GM23338 (cell line): Measurements from ENCODE around the gene TBCEL. TPM values are rescaled to one million over a fixed set of nuclear protein-coding genes. Genes with fewer than 3 reads are reported as not detected.

ENCODE experiments used
- ATAC-seq: fragments of 200-7000 bp; cut with Tn5 transposase; 3 replicates; pipeline ENCODE4 v1.9.1; 2020
- DNase-seq: peaks from one replicate; pipeline ENCODE4 v3.0.0-alpha.2; 2015; ENCODE audit warnings: low spot score
- H2AFZ ChIP-seq: fragments of 200-600 bp; sonication (generic); 2 replicates; pipeline ENCODE4 v1.8.0; 2016; ENCODE audit warnings: antibody characterized with exemption, mild to moderate bottlenecking, moderate library complexity
- H3F3A ChIP-seq: fragments of 200-600 bp; sonication (generic); replicated peaks from 2 replicates; pipeline ENCODE4 v1.8.0; 2017; ENCODE audit warnings: antibody characterized with exemption, mixed run types, low read depth
- H3K27ac ChIP-seq: fragments of 200-600 bp; sonication (generic); 2 replicates; pipeline ENCODE4 v1.6.1; 2016; ENCODE audit warnings: low read depth
- H3K27me3 ChIP-seq: fragments of 200-600 bp; sonication (generic); 2 replicates; pipeline ENCODE4 v1.8.0; 2016; ENCODE audit warnings: mild to moderate bottlenecking, mixed run types, moderate library complexity; ENCODE audit not compliant: insufficient read depth
- H3K36me3 ChIP-seq: fragments of 200-600 bp; sonication (generic); 2 replicates; pipeline ENCODE4 v1.8.0; 2016; ENCODE audit warnings: mild to moderate bottlenecking; ENCODE audit not compliant: insufficient read depth
- H3K4me1 ChIP-seq: fragments of 200-600 bp; sonication (generic); 2 replicates; pipeline ENCODE4 v1.8.0; 2016; ENCODE audit warnings: mild to moderate bottlenecking, moderate library complexity; ENCODE audit not compliant: insufficient read depth
- H3K4me2 ChIP-seq: fragments of 200-600 bp; sonication (generic); 2 replicates; pipeline ENCODE4 v1.7.1; 2017; ENCODE audit warnings: mixed run types
- H3K4me3 ChIP-seq: fragments of 200-600 bp; sonication (generic); 2 replicates; pipeline ENCODE4 v1.6.1; 2016; ENCODE audit warnings: mixed run types
- H3K79me2 ChIP-seq: fragments of 200-600 bp; sonication (generic); replicated peaks from 2 replicates; pipeline ENCODE4 v1.8.0; 2017; ENCODE audit warnings: mild to moderate bottlenecking; ENCODE audit not compliant: insufficient read depth
- H3K9me2 ChIP-seq: fragments of 200-600 bp; sonication (generic); 2 replicates; pipeline ENCODE4 v1.8.0; 2017; ENCODE audit not compliant: insufficient read depth
- H4K20me1 ChIP-seq: fragments of 200-600 bp; sonication (generic); replicated peaks from 2 replicates; pipeline ENCODE4 v1.8.0; 2017; ENCODE audit warnings: mild to moderate bottlenecking; ENCODE audit not compliant: insufficient read depth
- H3K27ac Mint-ChIP-seq: 2 replicates; pipeline ENCODE4 v1.8.0; 2020; ENCODE audit warnings: inconsistent platforms, mild to moderate bottlenecking, moderate library complexity, mixed read lengths
- H3K27me3 Mint-ChIP-seq: 3 replicates; pipeline ENCODE4 v1.8.0; 2022; ENCODE audit warnings: low read depth, mild to moderate bottlenecking, moderate library complexity, mixed read lengths, inconsistent platforms; ENCODE audit not compliant: insufficient read depth, poor library complexity
- H3K36me3 Mint-ChIP-seq: 3 replicates; pipeline ENCODE4 v1.8.0; 2021; ENCODE audit warnings: low read depth, mild to moderate bottlenecking, inconsistent platforms, moderate library complexity, mixed read lengths
- H3K4me1 Mint-ChIP-seq: 3 replicates; pipeline ENCODE4 v1.8.0; 2020; ENCODE audit warnings: mild to moderate bottlenecking, inconsistent platforms, mixed read lengths
- H3K4me3 Mint-ChIP-seq: 3 replicates; pipeline ENCODE4 v1.8.0; 2021; ENCODE audit warnings: moderate library complexity, mild to moderate bottlenecking, inconsistent platforms, mixed read lengths
- H3K9me3 Mint-ChIP-seq: 3 replicates; pipeline ENCODE4 v1.8.0; 2020; ENCODE audit warnings: moderate library complexity, mild to moderate bottlenecking, inconsistent platforms, mixed read lengths
- EZH2 ChIP-seq: fragments of 200-600 bp; sonication (generic); IDR thresholded peaks from one replicate; pipeline ENCODE4 v1.8.0; 2017; ENCODE audit warnings: antibody characterized with exemption, mild to moderate bottlenecking, low read depth; ENCODE audit not compliant: unreplicated experiment
- EZH2phosphoT487 ChIP-seq: fragments of 200-600 bp; sonication (generic); IDR thresholded peaks from one replicate; pipeline ENCODE4 v1.8.1; 2018; ENCODE audit warnings: antibody characterized with exemption; ENCODE audit not compliant: unreplicated experiment
- JUNB ChIP-seq: IDR thresholded peaks from one replicate; pipeline ENCODE4 v1.6.1; 2016; ENCODE audit warnings: antibody characterized with exemption; ENCODE audit not compliant: unreplicated experiment
- NANOG ChIP-seq: IDR thresholded peaks from 2 replicates; pipeline ENCODE4 v1.6.1; 2016; ENCODE audit warnings: antibody characterized with exemption, borderline replicate concordance
- POLR2AphosphoS5 ChIP-seq: IDR thresholded peaks from 2 replicates; pipeline ENCODE4 v1.6.1; 2016; ENCODE audit warnings: antibody characterized with exemption, low read depth
- STAT1 ChIP-seq: IDR thresholded peaks from one replicate; pipeline ENCODE4 v1.6.1; 2016; ENCODE audit warnings: antibody characterized with exemption; ENCODE audit not compliant: unreplicated experiment
- ZNF114 ChIP-seq: fragments of 250-450 bp; sonication (Bioruptor Pico); IDR thresholded peaks from 2 replicates; pipeline ENCODE4 v1.5.0; 2020; ENCODE audit warnings: mild to moderate bottlenecking, moderate library complexity
- ZNF331 ChIP-seq: fragments of 250-450 bp; sonication (Bioruptor Pico); IDR thresholded peaks from 2 replicates; pipeline ENCODE4 v1.5.0; 2020; ENCODE audit warnings: low read depth, mild to moderate bottlenecking, moderate library complexity
- polyA plus RNA-seq: library from polyadenylated mRNA; unstranded; fragments of >200 nt; fragmentation: Nextera tagmentation; extraction: Ambion mirVana; gene quantifications from 2 replicates; pipeline ENCODE4 v1.2.1, GENCODE V29; 2016
- total RNA-seq: library from RNA; depleted of rRNA; stranded (reverse); fragments of >200 nt; shearing (Covaris generic); gene quantifications from 2 replicates; pipeline ENCODE4 v1.2.3, GENCODE V29; 2014
- TF ChIP-seq, protein P1 (sequence below): fragments of 250-450 bp; sonication (Bioruptor Pico); IDR thresholded peaks from 2 replicates; pipeline ENCODE4 v1.5.0; 2020; ENCODE audit warnings: mild to moderate bottlenecking, moderate library complexity
- TF ChIP-seq, protein P2 (sequence below): IDR thresholded peaks from one replicate; pipeline ENCODE4 v1.6.1; 2018; ENCODE audit warnings: antibody characterized with exemption; ENCODE audit not compliant: unreplicated experiment
- TF ChIP-seq, protein P3 (sequence below), 2 experiments: fragments of 200-600 bp in 1 of 2; sonication (generic) in 1 of 2; conservative IDR thresholded peaks; 2 replicates each; pipeline versions ENCODE4 v1.5.1 to v1.6.1; 2016 to 2017; ENCODE audit warnings: antibody characterized with exemption in 2 of 2, low read depth in 2 of 2, mild to moderate bottlenecking in 2 of 2, moderate library complexity in 1 of 2
- TF ChIP-seq, protein P4 (sequence below): IDR thresholded peaks from 2 replicates; pipeline ENCODE4 v1.6.1; 2016; ENCODE audit warnings: antibody characterized with exemption

Gene TBCEL
- total and polyA plus RNA-seq, 2 experiments from 2014 or later: 5.4 to 16.2 TPM

DNA sequence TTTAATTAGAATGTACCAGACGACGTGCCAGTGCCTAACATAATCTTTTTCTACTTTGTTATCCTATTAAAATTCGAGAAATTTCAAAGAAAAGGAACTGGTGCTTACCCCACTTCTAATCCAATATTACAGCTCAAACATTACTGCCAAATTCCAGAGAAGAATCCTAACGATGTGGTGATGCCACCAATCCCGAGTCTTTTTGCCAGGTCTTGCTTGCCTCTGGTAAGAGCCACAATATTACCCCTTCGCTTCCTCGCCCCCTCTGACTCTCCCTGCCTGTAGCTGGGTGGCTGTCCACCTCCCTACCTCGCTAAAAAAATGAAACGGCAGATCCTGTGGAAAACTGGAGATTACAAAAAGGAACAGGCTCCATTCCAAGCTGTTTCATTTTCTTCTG is 49.4 kb upstream of the TBCEL start:
- Histone ChIP-seq H3K4me2 (no peak overlapping the region), H3K4me1 (no peaks in the 10 kb centered on the region), H4K20me1 (no peaks in the 10 kb centered on the region), H3K4me3 (no peak overlapping the region), H3K27ac (no peak overlapping the region), H2AFZ (no peak overlapping the region), H3K36me3 (no peaks in the 10 kb centered on the region), H3K79me2 (no peaks in the 10 kb centered on the region), H3K27me3 (no peaks in the 10 kb centered on the region), H3K9me2 (no peaks in the 10 kb centered on the region), H3F3A (no peaks in the 10 kb centered on the region)
- H3K27ac Mint-ChIP-seq: no peak overlapping the region
- ATAC-seq (no peak), DNase-seq (no peak)
- no peaks in the 10 kb centered on the region for H3K36me3 Mint-ChIP-seq
- H3K9me3 Mint-ChIP-seq: no peaks in the 10 kb centered on the region
- TF ChIP-seq JUNB (no peak), POLR2AphosphoS5 (no peak), EZH2 (no peak), ZNF114 (CRISPR knock-in tag) (no peak), NANOG (no peak), EZH2phosphoT487 (no peak), STAT1 (no peak), ZNF331 (no peak)
- TF ChIP-seq, protein P1, sequence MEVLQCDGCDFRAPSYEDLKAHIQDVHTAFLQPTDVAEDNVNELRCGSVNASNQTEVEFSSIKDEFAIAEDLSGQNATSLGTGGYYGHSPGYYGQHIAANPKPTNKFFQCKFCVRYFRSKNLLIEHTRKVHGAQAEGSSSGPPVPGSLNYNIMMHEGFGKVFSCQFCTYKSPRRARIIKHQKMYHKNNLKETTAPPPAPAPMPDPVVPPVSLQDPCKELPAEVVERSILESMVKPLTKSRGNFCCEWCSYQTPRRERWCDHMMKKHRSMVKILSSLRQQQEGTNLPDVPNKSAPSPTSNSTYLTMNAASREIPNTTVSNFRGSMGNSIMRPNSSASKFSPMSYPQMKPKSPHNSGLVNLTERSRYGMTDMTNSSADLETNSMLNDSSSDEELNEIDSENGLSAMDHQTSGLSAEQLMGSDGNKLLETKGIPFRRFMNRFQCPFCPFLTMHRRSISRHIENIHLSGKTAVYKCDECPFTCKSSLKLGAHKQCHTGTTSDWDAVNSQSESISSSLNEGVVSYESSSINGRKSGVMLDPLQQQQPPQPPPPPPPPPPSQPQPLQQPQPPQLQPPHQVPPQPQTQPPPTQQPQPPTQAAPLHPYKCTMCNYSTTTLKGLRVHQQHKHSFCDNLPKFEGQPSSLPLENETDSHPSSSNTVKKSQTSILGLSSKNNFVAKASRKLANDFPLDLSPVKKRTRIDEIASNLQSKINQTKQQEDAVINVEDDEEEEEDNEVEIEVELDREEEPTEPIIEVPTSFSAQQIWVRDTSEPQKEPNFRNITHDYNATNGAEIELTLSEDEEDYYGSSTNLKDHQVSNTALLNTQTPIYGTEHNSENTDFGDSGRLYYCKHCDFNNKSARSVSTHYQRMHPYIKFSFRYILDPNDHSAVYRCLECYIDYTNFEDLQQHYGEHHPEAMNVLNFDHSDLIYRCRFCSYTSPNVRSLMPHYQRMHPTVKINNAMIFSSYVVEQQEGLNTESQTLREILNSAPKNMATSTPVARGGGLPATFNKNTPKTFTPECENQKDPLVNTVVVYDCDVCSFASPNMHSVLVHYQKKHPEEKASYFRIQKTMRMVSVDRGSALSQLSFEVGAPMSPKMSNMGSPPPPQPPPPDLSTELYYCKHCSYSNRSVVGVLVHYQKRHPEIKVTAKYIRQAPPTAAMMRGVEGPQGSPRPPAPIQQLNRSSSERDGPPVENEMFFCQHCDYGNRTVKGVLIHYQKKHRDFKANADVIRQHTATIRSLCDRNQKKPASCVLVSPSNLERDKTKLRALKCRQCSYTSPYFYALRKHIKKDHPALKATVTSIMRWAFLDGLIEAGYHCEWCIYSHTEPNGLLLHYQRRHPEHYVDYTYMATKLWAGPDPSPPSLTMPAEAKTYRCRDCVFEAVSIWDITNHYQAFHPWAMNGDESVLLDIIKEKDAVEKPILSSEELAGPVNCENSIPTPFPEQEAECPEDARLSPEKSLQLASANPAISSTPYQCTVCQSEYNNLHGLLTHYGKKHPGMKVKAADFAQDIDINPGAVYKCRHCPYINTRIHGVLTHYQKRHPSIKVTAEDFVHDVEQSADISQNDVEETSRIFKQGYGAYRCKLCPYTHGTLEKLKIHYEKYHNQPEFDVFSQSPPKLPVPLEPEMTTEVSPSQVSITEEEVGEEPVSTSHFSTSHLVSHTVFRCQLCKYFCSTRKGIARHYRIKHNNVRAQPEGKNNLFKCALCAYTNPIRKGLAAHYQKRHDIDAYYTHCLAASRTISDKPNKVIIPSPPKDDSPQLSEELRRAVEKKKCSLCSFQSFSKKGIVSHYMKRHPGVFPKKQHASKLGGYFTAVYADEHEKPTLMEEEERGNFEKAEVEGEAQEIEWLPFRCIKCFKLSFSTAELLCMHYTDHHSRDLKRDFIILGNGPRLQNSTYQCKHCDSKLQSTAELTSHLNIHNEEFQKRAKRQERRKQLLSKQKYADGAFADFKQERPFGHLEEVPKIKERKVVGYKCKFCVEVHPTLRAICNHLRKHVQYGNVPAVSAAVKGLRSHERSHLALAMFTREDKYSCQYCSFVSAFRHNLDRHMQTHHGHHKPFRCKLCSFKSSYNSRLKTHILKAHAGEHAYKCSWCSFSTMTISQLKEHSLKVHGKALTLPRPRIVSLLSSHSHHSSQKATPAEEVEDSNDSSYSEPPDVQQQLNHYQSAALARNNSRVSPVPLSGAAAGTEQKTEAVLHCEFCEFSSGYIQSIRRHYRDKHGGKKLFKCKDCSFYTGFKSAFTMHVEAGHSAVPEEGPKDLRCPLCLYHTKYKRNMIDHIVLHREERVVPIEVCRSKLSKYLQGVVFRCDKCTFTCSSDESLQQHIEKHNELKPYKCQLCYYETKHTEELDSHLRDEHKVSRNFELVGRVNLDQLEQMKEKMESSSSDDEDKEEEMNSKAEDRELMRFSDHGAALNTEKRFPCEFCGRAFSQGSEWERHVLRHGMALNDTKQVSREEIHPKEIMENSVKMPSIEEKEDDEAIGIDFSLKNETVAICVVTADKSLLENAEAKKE: no peak
- TF ChIP-seq, protein P2, sequence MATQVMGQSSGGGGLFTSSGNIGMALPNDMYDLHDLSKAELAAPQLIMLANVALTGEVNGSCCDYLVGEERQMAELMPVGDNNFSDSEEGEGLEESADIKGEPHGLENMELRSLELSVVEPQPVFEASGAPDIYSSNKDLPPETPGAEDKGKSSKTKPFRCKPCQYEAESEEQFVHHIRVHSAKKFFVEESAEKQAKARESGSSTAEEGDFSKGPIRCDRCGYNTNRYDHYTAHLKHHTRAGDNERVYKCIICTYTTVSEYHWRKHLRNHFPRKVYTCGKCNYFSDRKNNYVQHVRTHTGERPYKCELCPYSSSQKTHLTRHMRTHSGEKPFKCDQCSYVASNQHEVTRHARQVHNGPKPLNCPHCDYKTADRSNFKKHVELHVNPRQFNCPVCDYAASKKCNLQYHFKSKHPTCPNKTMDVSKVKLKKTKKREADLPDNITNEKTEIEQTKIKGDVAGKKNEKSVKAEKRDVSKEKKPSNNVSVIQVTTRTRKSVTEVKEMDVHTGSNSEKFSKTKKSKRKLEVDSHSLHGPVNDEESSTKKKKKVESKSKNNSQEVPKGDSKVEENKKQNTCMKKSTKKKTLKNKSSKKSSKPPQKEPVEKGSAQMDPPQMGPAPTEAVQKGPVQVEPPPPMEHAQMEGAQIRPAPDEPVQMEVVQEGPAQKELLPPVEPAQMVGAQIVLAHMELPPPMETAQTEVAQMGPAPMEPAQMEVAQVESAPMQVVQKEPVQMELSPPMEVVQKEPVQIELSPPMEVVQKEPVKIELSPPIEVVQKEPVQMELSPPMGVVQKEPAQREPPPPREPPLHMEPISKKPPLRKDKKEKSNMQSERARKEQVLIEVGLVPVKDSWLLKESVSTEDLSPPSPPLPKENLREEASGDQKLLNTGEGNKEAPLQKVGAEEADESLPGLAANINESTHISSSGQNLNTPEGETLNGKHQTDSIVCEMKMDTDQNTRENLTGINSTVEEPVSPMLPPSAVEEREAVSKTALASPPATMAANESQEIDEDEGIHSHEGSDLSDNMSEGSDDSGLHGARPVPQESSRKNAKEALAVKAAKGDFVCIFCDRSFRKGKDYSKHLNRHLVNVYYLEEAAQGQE: no peak
- TF ChIP-seq, protein P3, sequence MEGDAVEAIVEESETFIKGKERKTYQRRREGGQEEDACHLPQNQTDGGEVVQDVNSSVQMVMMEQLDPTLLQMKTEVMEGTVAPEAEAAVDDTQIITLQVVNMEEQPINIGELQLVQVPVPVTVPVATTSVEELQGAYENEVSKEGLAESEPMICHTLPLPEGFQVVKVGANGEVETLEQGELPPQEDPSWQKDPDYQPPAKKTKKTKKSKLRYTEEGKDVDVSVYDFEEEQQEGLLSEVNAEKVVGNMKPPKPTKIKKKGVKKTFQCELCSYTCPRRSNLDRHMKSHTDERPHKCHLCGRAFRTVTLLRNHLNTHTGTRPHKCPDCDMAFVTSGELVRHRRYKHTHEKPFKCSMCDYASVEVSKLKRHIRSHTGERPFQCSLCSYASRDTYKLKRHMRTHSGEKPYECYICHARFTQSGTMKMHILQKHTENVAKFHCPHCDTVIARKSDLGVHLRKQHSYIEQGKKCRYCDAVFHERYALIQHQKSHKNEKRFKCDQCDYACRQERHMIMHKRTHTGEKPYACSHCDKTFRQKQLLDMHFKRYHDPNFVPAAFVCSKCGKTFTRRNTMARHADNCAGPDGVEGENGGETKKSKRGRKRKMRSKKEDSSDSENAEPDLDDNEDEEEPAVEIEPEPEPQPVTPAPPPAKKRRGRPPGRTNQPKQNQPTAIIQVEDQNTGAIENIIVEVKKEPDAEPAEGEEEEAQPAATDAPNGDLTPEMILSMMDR (conservative IDR thresholded peaks at IDR 0.05; ENCODE audit: low read depth in 2 of 2): no peak
- TF ChIP-seq, protein P4, sequence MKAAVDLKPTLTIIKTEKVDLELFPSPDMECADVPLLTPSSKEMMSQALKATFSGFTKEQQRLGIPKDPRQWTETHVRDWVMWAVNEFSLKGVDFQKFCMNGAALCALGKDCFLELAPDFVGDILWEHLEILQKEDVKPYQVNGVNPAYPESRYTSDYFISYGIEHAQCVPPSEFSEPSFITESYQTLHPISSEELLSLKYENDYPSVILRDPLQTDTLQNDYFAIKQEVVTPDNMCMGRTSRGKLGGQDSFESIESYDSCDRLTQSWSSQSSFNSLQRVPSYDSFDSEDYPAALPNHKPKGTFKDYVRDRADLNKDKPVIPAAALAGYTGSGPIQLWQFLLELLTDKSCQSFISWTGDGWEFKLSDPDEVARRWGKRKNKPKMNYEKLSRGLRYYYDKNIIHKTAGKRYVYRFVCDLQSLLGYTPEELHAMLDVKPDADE: no peak
- peaks cover 6% of the 10 kb centered on the region for H3K4me1 Mint-ChIP-seq
- H3K27me3 Mint-ChIP-seq: peaks cover 4% of the 10 kb centered on the region
- H3K4me3 Mint-ChIP-seq: no peak overlapping the region
